H9 (cell line): Measurements from ENCODE around the gene ACTN2. TPM values are rescaled to one million over a fixed set of nuclear protein-coding genes. Genes with fewer than 3 reads are reported as not detected.

Experiments
- DNase-seq: peaks from one replicate; pipeline ENCODE4 v3.0.0-alpha.2; 2017
- H2AFZ ChIP-seq: one replicate; pipeline ENCODE4 v1.6.1; 2013; ENCODE audit warnings: mild to moderate bottlenecking, low read length, control low read depth, moderate library complexity
- H2AK5ac ChIP-seq: 2 replicates; pipeline ENCODE4 v1.6.1; 2013; ENCODE audit warnings: low read length, control low read depth, mixed read lengths; ENCODE audit not compliant: insufficient read length
- H2BK120ac ChIP-seq: one replicate; pipeline ENCODE4 v1.6.1; 2013; ENCODE audit warnings: low read depth, mild to moderate bottlenecking, low read length, control low read depth, inconsistent platforms; ENCODE audit not compliant: poor library complexity, severe bottlenecking
- H2BK12ac ChIP-seq: 2 replicates; pipeline ENCODE4 v1.6.1; 2013; ENCODE audit warnings: low read length, control low read depth, mixed read lengths, low read depth; ENCODE audit not compliant: insufficient read length
- H2BK15ac ChIP-seq: 2 replicates; pipeline ENCODE4 v1.6.1; 2013; ENCODE audit warnings: low read depth, low read length, control low read depth
- H2BK20ac ChIP-seq: one replicate; pipeline ENCODE4 v1.6.1; 2013; ENCODE audit warnings: low read depth, mild to moderate bottlenecking, low read length, control low read depth, inconsistent platforms; ENCODE audit not compliant: poor library complexity, severe bottlenecking
- H2BK5ac ChIP-seq: 2 replicates; pipeline ENCODE4 v1.6.1; 2013; ENCODE audit warnings: low read length, control low read depth, mixed read lengths; ENCODE audit not compliant: insufficient read length
- H3K14ac ChIP-seq: 2 replicates; pipeline ENCODE4 v1.6.1; 2013; ENCODE audit warnings: low read length, control low read depth; ENCODE audit not compliant: insufficient read depth
- H3K18ac ChIP-seq: 2 replicates; pipeline ENCODE4 v1.6.1; 2013; ENCODE audit warnings: low read depth, mild to moderate bottlenecking, mixed read lengths, low read length, control low read depth; ENCODE audit not compliant: insufficient read length
- H3K23ac ChIP-seq: 2 replicates; pipeline ENCODE4 v1.6.1; 2013; ENCODE audit warnings: low read length, control low read depth, mixed read lengths, low read depth; ENCODE audit not compliant: insufficient read length
- H3K23me2 ChIP-seq: 2 replicates; pipeline ENCODE4 v1.6.1; 2013; ENCODE audit warnings: low read depth, mild to moderate bottlenecking, mixed read lengths, low read length, control low read depth; ENCODE audit not compliant: insufficient read length, poor library complexity, severe bottlenecking
- H3K27ac ChIP-seq: 2 replicates; pipeline ENCODE4 v1.5.1; 2013; ENCODE audit warnings: low read length, control low read depth, mixed read lengths, low read depth; ENCODE audit not compliant: insufficient read length
- H3K27me3 ChIP-seq: 2 replicates; pipeline ENCODE4 v1.6.1; 2013; ENCODE audit warnings: low read length, control low read depth, inconsistent platforms; ENCODE audit not compliant: insufficient read depth
- H3K4ac ChIP-seq: 2 replicates; pipeline ENCODE4 v1.6.1; 2013; ENCODE audit warnings: low read depth, mild to moderate bottlenecking, control low read depth, inconsistent platforms, low read length, moderate library complexity
- H3K4me1 ChIP-seq: 2 replicates; pipeline ENCODE4 v1.6.1; 2013; ENCODE audit warnings: low read length, control low read depth, inconsistent platforms; ENCODE audit not compliant: insufficient read depth
- H3K4me2 ChIP-seq: 2 replicates; pipeline ENCODE4 v1.6.1; 2013; ENCODE audit warnings: low read length, control low read depth, mixed read lengths; ENCODE audit not compliant: insufficient read length, insufficient read depth
- H3K56ac ChIP-seq: 2 replicates; pipeline ENCODE4 v1.6.1; 2013; ENCODE audit warnings: low read depth, mild to moderate bottlenecking, mixed read lengths, low read length, control low read depth; ENCODE audit not compliant: insufficient read length
- H3K79me1 ChIP-seq: 2 replicates; pipeline ENCODE4 v1.6.1; 2013; ENCODE audit warnings: low read depth, mild to moderate bottlenecking, moderate library complexity, low read length, control low read depth, inconsistent platforms; ENCODE audit not compliant: insufficient read depth, poor library complexity, severe bottlenecking
- H3K79me2 ChIP-seq: 2 replicates; pipeline ENCODE4 v1.6.1; 2013; ENCODE audit warnings: low read length, control low read depth, inconsistent platforms; ENCODE audit not compliant: insufficient read depth
- H3K9ac ChIP-seq: 2 replicates; pipeline ENCODE4 v1.6.1; 2013; ENCODE audit warnings: low read length, control low read depth, mixed read lengths; ENCODE audit not compliant: insufficient read length; ENCODE audit errors: extremely low read depth
- H3K9me3 ChIP-seq: one replicate; pipeline ENCODE4 v1.6.1; 2013; ENCODE audit warnings: low read depth, low read length, inconsistent platforms; ENCODE audit not compliant: control insufficient read depth
- H3T11ph ChIP-seq: one replicate; pipeline ENCODE4 v1.6.1; 2013; ENCODE audit warnings: mild to moderate bottlenecking, low read length, control low read depth, inconsistent platforms
- H4K20me1 ChIP-seq: one replicate; pipeline ENCODE4 v1.6.1; 2013; ENCODE audit not compliant: control insufficient read depth, insufficient read length, insufficient read depth
- H4K5ac ChIP-seq: 2 replicates; pipeline ENCODE4 v1.6.1; 2013; ENCODE audit warnings: low read depth, mild to moderate bottlenecking, mixed read lengths, low read length, control low read depth; ENCODE audit not compliant: insufficient read length
- H4K8ac ChIP-seq: replicated peaks from 2 replicates; pipeline ENCODE4 v1.6.1; 2013; ENCODE audit warnings: low read length, control low read depth, mixed read lengths, low read depth; ENCODE audit not compliant: insufficient read length
- H4K91ac ChIP-seq: 2 replicates; pipeline ENCODE4 v1.6.1; 2013; ENCODE audit warnings: low read depth, mild to moderate bottlenecking, moderate library complexity, mixed read lengths, low read length, control low read depth; ENCODE audit not compliant: insufficient read length
- H3K27ac Mint-ChIP-seq, 3 experiments: 2 replicates in 2 of 3; 3 replicates in 1 of 3; pipeline ENCODE4 v1.8.0; 2020 to 2021; ENCODE audit warnings: mixed read lengths in 3 of 3, mild to moderate bottlenecking in 1 of 3, moderate library complexity in 1 of 3
- H3K27me3 Mint-ChIP-seq: 2 replicates; pipeline ENCODE4 v1.8.0; 2021; ENCODE audit warnings: low read depth, mild to moderate bottlenecking, moderate library complexity, mixed read lengths
- H3K36me3 Mint-ChIP-seq, 3 experiments: 2 replicates in 2 of 3; 3 replicates in 1 of 3; pipeline ENCODE4 v1.8.0; 2020 to 2021; ENCODE audit warnings: low read depth in 3 of 3, mixed read lengths in 3 of 3; ENCODE audit not compliant: insufficient read depth in 1 of 3
- H3K4me1 Mint-ChIP-seq, 2 experiments: 2 replicates each; pipeline ENCODE4 v1.8.0; 2020; ENCODE audit warnings: mixed read lengths in 2 of 2
- H3K4me3 Mint-ChIP-seq, 2 experiments: 2 replicates in 1 of 2; 3 replicates in 1 of 2; pipeline ENCODE4 v1.8.0; 2020 to 2021; ENCODE audit warnings: mild to moderate bottlenecking in 2 of 2, mixed read lengths in 2 of 2, moderate library complexity in 1 of 2
- H3K9me3 Mint-ChIP-seq, 2 experiments: 2 replicates in 1 of 2; 3 replicates in 1 of 2; pipeline ENCODE4 v1.8.0; 2020; ENCODE audit warnings: mild to moderate bottlenecking in 2 of 2, mixed read lengths in 2 of 2, moderate library complexity in 1 of 2
- WGBS: extraction: QIAGEN DNeasy Blood & Tissue Kit; methylation state at CpG from one replicate; pipeline ENCODE4 v1.1.7; 2013; ENCODE audit warnings: missing lambda C conversion rate, low lambda C conversion rate, mixed read lengths; ENCODE audit not compliant: insufficient read length; ENCODE audit errors: extremely low coverage; 5-methylcytosine and 5-hydroxymethylcytosine counted together
- total RNA-seq: library from RNA; stranded (reverse); gene quantifications from 2 replicates; pipeline ENCODE4 v1.2.1, GENCODE V29; 2021
- TF ChIP-seq, protein P1 (sequence below): fragments of 200-600 bp; sonication (generic); conservative IDR thresholded peaks from 3 replicates; pipeline ENCODE4 v1.8.0; 2021; ENCODE audit warnings: antibody characterized with exemption, mild to moderate bottlenecking

The ACTN2 gene
- total RNA-seq, 1 experiment from 2014 or later = 2.3 TPM

DNA sequence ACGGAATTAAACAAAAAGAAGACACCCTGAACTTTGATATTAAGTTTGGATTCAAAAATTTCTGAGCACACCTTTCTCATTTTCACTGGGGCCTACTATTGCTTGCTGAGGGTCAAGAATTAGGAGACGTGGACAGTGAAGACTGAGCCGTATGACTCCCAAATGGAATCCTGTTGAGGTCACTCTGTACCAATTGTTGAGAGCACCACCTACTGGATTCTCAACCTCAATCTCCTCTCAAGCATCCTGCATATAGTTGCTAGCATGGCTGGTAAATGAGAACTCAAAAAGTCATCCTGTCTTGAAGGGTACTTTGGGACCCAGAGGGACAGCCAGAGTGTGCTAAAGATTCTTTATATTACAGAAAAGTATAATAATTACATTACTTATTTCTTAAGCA lies 88.6 kb downstream of the ACTN2 start:
- Histone ChIP-seq H2AFZ (no peak overlapping the region), H2BK15ac (no peak overlapping the region), H2BK5ac (no peak overlapping the region), H3K79me2 (no peaks in the 10 kb centered on the region), H3K23me2 (no peaks in the 10 kb centered on the region), H3K14ac (no peak overlapping the region), H4K5ac (no peak overlapping the region), H3K23ac (no peak overlapping the region), H3K27ac (no peak overlapping the region), H4K91ac (no peak overlapping the region), H2BK20ac (no peak overlapping the region), H4K8ac (no peak overlapping the region), H3K9me3 (no peaks in the 10 kb centered on the region), H3K56ac (no peak overlapping the region), H3T11ph (no peak overlapping the region), H3K27me3 (no peaks in the 10 kb centered on the region), H2BK12ac (no peak overlapping the region), H3K4me2 (no peak overlapping the region), H3K79me1 (no peaks in the 10 kb centered on the region), H3K4ac (no peak overlapping the region), H4K20me1 (no peaks in the 10 kb centered on the region), H3K4me1 (no peaks in the 10 kb centered on the region), H2BK120ac (no peak overlapping the region), H2AK5ac (no peak overlapping the region), H3K9ac (no peak overlapping the region), H3K18ac (no peak overlapping the region)
- WGBS = no CpG with 5 or more reads among the region's 3 CpGs
- TF ChIP-seq, protein P1, sequence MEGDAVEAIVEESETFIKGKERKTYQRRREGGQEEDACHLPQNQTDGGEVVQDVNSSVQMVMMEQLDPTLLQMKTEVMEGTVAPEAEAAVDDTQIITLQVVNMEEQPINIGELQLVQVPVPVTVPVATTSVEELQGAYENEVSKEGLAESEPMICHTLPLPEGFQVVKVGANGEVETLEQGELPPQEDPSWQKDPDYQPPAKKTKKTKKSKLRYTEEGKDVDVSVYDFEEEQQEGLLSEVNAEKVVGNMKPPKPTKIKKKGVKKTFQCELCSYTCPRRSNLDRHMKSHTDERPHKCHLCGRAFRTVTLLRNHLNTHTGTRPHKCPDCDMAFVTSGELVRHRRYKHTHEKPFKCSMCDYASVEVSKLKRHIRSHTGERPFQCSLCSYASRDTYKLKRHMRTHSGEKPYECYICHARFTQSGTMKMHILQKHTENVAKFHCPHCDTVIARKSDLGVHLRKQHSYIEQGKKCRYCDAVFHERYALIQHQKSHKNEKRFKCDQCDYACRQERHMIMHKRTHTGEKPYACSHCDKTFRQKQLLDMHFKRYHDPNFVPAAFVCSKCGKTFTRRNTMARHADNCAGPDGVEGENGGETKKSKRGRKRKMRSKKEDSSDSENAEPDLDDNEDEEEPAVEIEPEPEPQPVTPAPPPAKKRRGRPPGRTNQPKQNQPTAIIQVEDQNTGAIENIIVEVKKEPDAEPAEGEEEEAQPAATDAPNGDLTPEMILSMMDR = peak; percentile 63
- Mint-ChIP-seq H3K27ac (no peak overlapping the region), H3K36me3 (peaks cover 0 to 11% (median 2%) of the 10 kb centered on the region in 3 experiments; a peak in 5 of 7 replicates), H3K27me3 (peaks cover 3% of the 10 kb centered on the region), H3K4me1 (no peaks in the 10 kb centered on the region), H3K9me3 (peaks cover 17 to 20% of the 10 kb centered on the region in 2 experiments), H3K4me3 (no peak overlapping the region)
- no peak for DNase-seq
